Neuronal stem cell (in vitro differentiated cells): Measurements from ENCODE around the gene C3orf70.

ENCODE experiments used
- DNase-seq: peaks from one replicate; pipeline ENCODE4 v3.0.0-alpha.2; 2013; ENCODE audit warnings: low spot score
- H2AFZ ChIP-seq: one replicate; pipeline ENCODE4 v1.6.1; 2013; ENCODE audit warnings: mild to moderate bottlenecking, low read length, inconsistent platforms
- H2AK5ac ChIP-seq: 2 replicates; pipeline ENCODE4 v1.6.1; 2013; ENCODE audit warnings: low read depth, mild to moderate bottlenecking, inconsistent platforms, low read length, moderate library complexity, mixed read lengths
- H2BK120ac ChIP-seq: 2 replicates; pipeline ENCODE4 v1.6.1; 2013; ENCODE audit warnings: low read depth, mild to moderate bottlenecking, inconsistent platforms, low read length, moderate library complexity, mixed read lengths
- H2BK12ac ChIP-seq: one replicate; pipeline ENCODE4 v1.6.1; 2013; ENCODE audit warnings: low read length, inconsistent platforms
- H2BK15ac ChIP-seq: 2 replicates; pipeline ENCODE4 v1.6.1; 2013; ENCODE audit warnings: mild to moderate bottlenecking, low read length, inconsistent platforms, mixed read lengths
- H2BK5ac ChIP-seq: one replicate; pipeline ENCODE4 v1.6.1; 2013; ENCODE audit warnings: inconsistent platforms, mild to moderate bottlenecking, low read length, moderate library complexity
- H3K14ac ChIP-seq: one replicate; pipeline ENCODE4 v1.6.1; 2013; ENCODE audit warnings: low read length, inconsistent platforms
- H3K18ac ChIP-seq: 2 replicates; pipeline ENCODE4 v1.6.1; 2013; ENCODE audit warnings: low read length, inconsistent platforms
- H3K23ac ChIP-seq: 2 replicates; pipeline ENCODE4 v1.6.1; 2013; ENCODE audit warnings: low read depth, mild to moderate bottlenecking, mixed read lengths, low read length, inconsistent platforms; ENCODE audit not compliant: poor library complexity
- H3K27ac ChIP-seq: replicated peaks from 3 replicates; pipeline ENCODE4 v1.5.1; 2013; ENCODE audit warnings: low read length, inconsistent platforms
- H3K27me3 ChIP-seq, 3 experiments: 2 replicates each; pipeline ENCODE4 v1.6.1; 2013; ENCODE audit warnings: low read length in 3 of 3, mild to moderate bottlenecking in 2 of 3, inconsistent platforms in 1 of 3, low read depth in 1 of 3, mixed read lengths in 1 of 3, moderate library complexity in 1 of 3; ENCODE audit not compliant: control insufficient read depth in 3 of 3, insufficient read depth in 3 of 3
- H3K36me3 ChIP-seq, 2 donors: replicated peaks in 1 of 2; 2 replicates each; pipeline ENCODE4 v1.6.1; 2013; ENCODE audit warnings: low read length in 2 of 2; ENCODE audit not compliant: control insufficient read depth in 2 of 2, insufficient read depth in 2 of 2
- H3K4ac ChIP-seq: 2 replicates; pipeline ENCODE4 v1.6.1; 2013; ENCODE audit warnings: inconsistent platforms, mild to moderate bottlenecking, low read length, moderate library complexity
- H3K4me1 ChIP-seq, 2 donors: 1 replicate in 1 of 2; 2 replicates in 1 of 2; pipeline ENCODE4 v1.6.1; 2013; ENCODE audit warnings: low read length in 2 of 2, low read depth in 1 of 2; ENCODE audit not compliant: control insufficient read depth in 2 of 2, insufficient read depth in 1 of 2
- H3K4me2 ChIP-seq: one replicate; pipeline ENCODE4 v1.6.1; 2013; ENCODE audit warnings: mild to moderate bottlenecking, low read length, inconsistent platforms; ENCODE audit not compliant: insufficient read depth, poor library complexity, severe bottlenecking
- H3K4me3 ChIP-seq, 2 donors: 2 replicates each; pipeline ENCODE4 v1.5.1; 2013; ENCODE audit warnings: low read length in 2 of 2, mild to moderate bottlenecking in 2 of 2, inconsistent platforms in 1 of 2, moderate library complexity in 1 of 2
- H3K79me1 ChIP-seq: one replicate; pipeline ENCODE4 v1.6.1; 2013; ENCODE audit warnings: low read depth, mild to moderate bottlenecking, inconsistent platforms, low read length, moderate library complexity
- H3K9ac ChIP-seq: one replicate; pipeline ENCODE4 v1.6.1; 2013; ENCODE audit warnings: mild to moderate bottlenecking, low read depth, low read length, inconsistent platforms; ENCODE audit not compliant: poor library complexity
- H3K9me3 ChIP-seq, 2 donors: replicated peaks in 1 of 2; 2 replicates each; pipeline versions ENCODE3 to v1.6.1; 2013; ENCODE audit warnings: low read length in 2 of 2, mild to moderate bottlenecking in 2 of 2, inconsistent platforms in 1 of 2, low read depth in 1 of 2, mixed read lengths in 1 of 2, moderate library complexity in 1 of 2; ENCODE audit not compliant: control insufficient read depth in 2 of 2, insufficient read depth in 1 of 2
- H4K8ac ChIP-seq: one replicate; pipeline ENCODE4 v1.6.1; 2013; ENCODE audit warnings: low read depth, mild to moderate bottlenecking, inconsistent platforms, low read length, moderate library complexity
- H4K91ac ChIP-seq: one replicate; pipeline ENCODE4 v1.6.1; 2013; ENCODE audit warnings: low read length, low read depth, mild to moderate bottlenecking, inconsistent platforms; ENCODE audit not compliant: poor library complexity
- WGBS, 2 donors: extraction: QIAGEN DNeasy Blood & Tissue Kit; methylation state at CpG; one replicate each; pipeline ENCODE4 v1.1.7; 2013; ENCODE audit warnings: missing lambda C conversion rate in 2 of 2, mixed read lengths in 1 of 2; ENCODE audit not compliant: insufficient read length in 2 of 2, insufficient replicate concordance in 1 of 2; ENCODE audit errors: extremely low coverage in 2 of 2; 5-methylcytosine and 5-hydroxymethylcytosine counted together

C3orf70 gene

GRCh38 chr3:185052631-185053030, 100.2 kb downstream of the C3orf70 start:
- Histone ChIP-seq H2AFZ (no peak overlapping the region), H2BK12ac (no peak overlapping the region), H2BK120ac (no peak overlapping the region)

GRCh38 chr3:185051801-185052200, 101.1 kb downstream of the C3orf70 start:
- no peak overlapping the region for H2BK12ac ChIP-seq
- H3K4me3 ChIP-seq, result no peak overlapping the region
- H3K9ac ChIP-seq, result no peak overlapping the region
- H3K14ac ChIP-seq, result no peak overlapping the region
- no CpG with 5 or more reads among the region's 8 CpGs for WGBS, 2 donors
- H2AFZ ChIP-seq, result no peak overlapping the region
- no peak overlapping the region for H2BK5ac ChIP-seq
- no peak overlapping the region for H4K8ac ChIP-seq
- no peak overlapping the region for H2AK5ac ChIP-seq
- no peak overlapping the region for H2BK120ac ChIP-seq
- H3K23ac ChIP-seq, result no peak overlapping the region
- no peaks in the 10 kb centered on the region for H3K27me3 ChIP-seq
- H3K9me3 ChIP-seq, result peaks cover 0 to 11% of the 10 kb centered on the region in 2 donors
- H3K4me2 ChIP-seq, result no peak overlapping the region
- no peaks in the 10 kb centered on the region for H3K4me1 ChIP-seq
- no peak overlapping the region for H4K91ac ChIP-seq
- H3K18ac ChIP-seq, result no peak overlapping the region
- peaks cover 7 to 44% of the 10 kb centered on the region in 2 donors for H3K36me3 ChIP-seq
- no peak for DNase-seq
- H3K79me1 ChIP-seq, result peaks cover 1% of the 10 kb centered on the region
- no peak overlapping the region for H3K4ac ChIP-seq
- H3K27ac ChIP-seq, result no peak overlapping the region
- no peak overlapping the region for H2BK15ac ChIP-seq

More at GRCh38 chr3:185052631-185053030, 100.2 kb downstream of the C3orf70 start:
- Histone ChIP-seq H3K18ac (no peak overlapping the region), H3K23ac (no peak overlapping the region), H4K8ac (no peak overlapping the region), H3K4me2 (no peak overlapping the region), H3K79me1 (peaks cover 1% of the 10 kb centered on the region), H2BK5ac (no peak overlapping the region), H3K4me3 (no peak overlapping the region), H3K14ac (no peak overlapping the region), H3K27ac (no peak overlapping the region), H3K4ac (no peak overlapping the region), H4K91ac (no peak overlapping the region), H3K36me3 (peaks cover 7 to 44% of the 10 kb centered on the region in 2 donors), H3K9me3 (peaks cover 0 to 16% of the 10 kb centered on the region in 2 donors), H3K9ac (no peak overlapping the region), H3K27me3 (no peaks in the 10 kb centered on the region), H2AK5ac (no peak overlapping the region), H3K4me1 (no peaks in the 10 kb centered on the region), H2BK15ac (no peak overlapping the region)
- no CpG with 5 or more reads among the region's 6 CpGs for WGBS, 2 donors
- no peak for DNase-seq

- DNase-seq, result no peak
- H3K4me2 ChIP-seq, result no peak overlapping the region
- no peak overlapping the region for H3K23ac ChIP-seq
- H3K9me3 ChIP-seq, result no peaks in the 10 kb centered on the region
- no peak overlapping the region for H3K27ac ChIP-seq
- H3K4me3 ChIP-seq, result no peak overlapping the region
- H3K79me1 ChIP-seq, result peaks cover 1% of the 10 kb centered on the region
- no peaks in the 10 kb centered on the region for H3K4me1 ChIP-seq
- WGBS, 2 donors, result no CpG with 5 or more reads among the region's 4 CpGs
- no peak overlapping the region for H2BK12ac ChIP-seq
- H4K8ac ChIP-seq, result no peak overlapping the region
- no peak overlapping the region for H3K14ac ChIP-seq
- no peaks in the 10 kb centered on the region for H3K27me3 ChIP-seq
- no peak overlapping the region for H2AK5ac ChIP-seq
- H4K91ac ChIP-seq, result no peak overlapping the region
- H2BK5ac ChIP-seq, result no peak overlapping the region
- peaks cover 7 to 43% of the 10 kb centered on the region in 2 donors for H3K36me3 ChIP-seq
- H3K18ac ChIP-seq, result no peak overlapping the region
- no peak overlapping the region for H3K9ac ChIP-seq
- H2AFZ ChIP-seq, result no peak overlapping the region
- H2BK15ac ChIP-seq, result no peak overlapping the region
- no peak overlapping the region for H3K4ac ChIP-seq
- no peak overlapping the region for H2BK120ac ChIP-seq
These were observed 103.2 kb downstream of the C3orf70 start for GRCh38 chr3:185049710-185050109.

- Histone ChIP-seq H4K8ac (no peak overlapping the region), H2BK5ac (no peak overlapping the region), H4K91ac (no peak overlapping the region), H3K18ac (no peak overlapping the region), H3K4me2 (no peak overlapping the region), H2BK15ac (no peak overlapping the region), H3K4me3 (no peak overlapping the region), H3K9me3 (no peaks in the 10 kb centered on the region), H3K27me3 (no peaks in the 10 kb centered on the region), H3K4me1 (no peaks in the 10 kb centered on the region), H3K4ac (no peak overlapping the region), H2AFZ (no peak overlapping the region), H2AK5ac (no peak overlapping the region), H3K27ac (no peak overlapping the region), H3K79me1 (peaks cover 1% of the 10 kb centered on the region), H3K9ac (no peak overlapping the region), H3K36me3 (peaks cover 6 to 20% of the 10 kb centered on the region in 2 donors), H2BK12ac (no peak overlapping the region), H3K14ac (no peak overlapping the region), H2BK120ac (no peak overlapping the region), H3K23ac (no peak overlapping the region)
- WGBS, 2 donors, result no CpG with 5 or more reads among the region's 4 CpGs
- DNase-seq, result no peak
These were observed 106.3 kb downstream of the C3orf70 start for GRCh38 chr3:185046603-185047002.
